Astrocyte (in vitro differentiated cells and primary cell): ENCODE measurements around the gene ZNF74. TPM values are rescaled to one million over a fixed set of nuclear protein-coding genes. Genes with fewer than 3 reads are reported as not detected.

Experiments
- DNase-seq: peaks from one replicate; pipeline ENCODE4 v3.0.0-alpha.2; 2010; ENCODE audit warnings: low read depth
- FAIRE-seq: peaks from 2 replicates; lab custom pipeline; 2011; peaks lifted over from hg19 to GRCh38; lab: Jason Lieb, UNC
- H2AFZ ChIP-seq: 2 replicates; pipeline ENCODE4 v1.6.0; 2012; ENCODE audit warnings: low read depth, low read length, inconsistent platforms
- H3K27ac ChIP-seq: 2 replicates; pipeline ENCODE4 v1.5.1; 2011; ENCODE audit warnings: low read depth, low read length, inconsistent platforms
- H3K27me3 ChIP-seq: 2 replicates; pipeline ENCODE4 v1.6.0; 2011; ENCODE audit warnings: low read length, inconsistent platforms; ENCODE audit not compliant: insufficient read depth
- H3K36me3 ChIP-seq: 2 replicates; pipeline ENCODE4 v1.5.1; 2011; ENCODE audit warnings: low read length, inconsistent platforms; ENCODE audit not compliant: insufficient read depth
- H3K4me1 ChIP-seq: 2 replicates; pipeline ENCODE4 v1.5.1; 2011; ENCODE audit warnings: low read length, inconsistent platforms; ENCODE audit not compliant: insufficient read depth
- H3K4me2 ChIP-seq: 2 replicates; pipeline ENCODE4 v1.6.0; 2012; ENCODE audit warnings: low read length, inconsistent platforms
- H3K4me3 ChIP-seq: 2 replicates; pipeline ENCODE4 v1.5.1; 2011; ENCODE audit warnings: low read depth, mild to moderate bottlenecking, low read length, inconsistent platforms; ENCODE audit not compliant: insufficient read depth
- H3K79me2 ChIP-seq: 2 replicates; pipeline ENCODE4 v1.6.0; 2012; ENCODE audit warnings: mild to moderate bottlenecking, low read length, inconsistent platforms; ENCODE audit not compliant: insufficient read depth
- H3K9ac ChIP-seq: 2 replicates; pipeline ENCODE4 v1.6.0; 2012; ENCODE audit warnings: mild to moderate bottlenecking, low read length, inconsistent platforms
- H3K9me3 ChIP-seq: 2 replicates; pipeline ENCODE4 v1.5.1; 2012; ENCODE audit warnings: low read depth, mild to moderate bottlenecking, low read length, inconsistent platforms; ENCODE audit not compliant: insufficient read depth
- H4K20me1 ChIP-seq: 2 replicates; pipeline ENCODE4 v1.6.0; 2012; ENCODE audit warnings: low read length, inconsistent platforms; ENCODE audit not compliant: insufficient read depth
- H3K27ac Mint-ChIP-seq: one replicate; pipeline ENCODE4 v1.8.0; 2021; ENCODE audit warnings: mild to moderate bottlenecking, mixed read lengths; ENCODE audit not compliant: unreplicated experiment
- H3K27me3 Mint-ChIP-seq: one replicate; pipeline ENCODE4 v1.8.0; 2021; ENCODE audit warnings: low read depth, mixed read lengths; ENCODE audit not compliant: unreplicated experiment
- H3K36me3 Mint-ChIP-seq: one replicate; pipeline ENCODE4 v1.8.0; 2021; ENCODE audit warnings: low read depth, mixed read lengths; ENCODE audit not compliant: unreplicated experiment
- H3K4me1 Mint-ChIP-seq: one replicate; pipeline ENCODE4 v1.8.0; 2021; ENCODE audit warnings: low read depth, mixed read lengths; ENCODE audit not compliant: unreplicated experiment
- H3K4me3 Mint-ChIP-seq: one replicate; pipeline ENCODE4 v1.8.0; 2021; ENCODE audit warnings: mild to moderate bottlenecking, moderate library complexity, mixed read lengths; ENCODE audit not compliant: unreplicated experiment
- H3K9me3 Mint-ChIP-seq: one replicate; pipeline ENCODE4 v1.8.0; 2021; ENCODE audit warnings: mild to moderate bottlenecking, mixed read lengths; ENCODE audit not compliant: unreplicated experiment
- CTCF ChIP-seq: IDR thresholded peaks from 2 replicates; pipeline ENCODE4 v1.5.1; 2011; ENCODE audit warnings: low read depth, mild to moderate bottlenecking, inconsistent platforms, low read length, moderate library complexity; ENCODE audit not compliant: insufficient read depth
- EZH2 ChIP-seq: IDR thresholded peaks from 2 replicates; pipeline ENCODE4 v1.6.1; 2012; ENCODE audit warnings: mild to moderate bottlenecking, low read length, inconsistent platforms; ENCODE audit not compliant: insufficient read depth
- total RNA-seq: library from RNA; stranded (reverse); gene quantifications from 2 replicates; pipeline ENCODE4 v1.2.1, GENCODE V29; 2021

Gene ZNF74
- total RNA-seq, 1 donor from 2014 or later: 14.2 TPM

GRCh38 chr22:20423008-20423905 is 29.3 kb downstream of the ZNF74 start:
- Mint-ChIP-seq H3K27ac (no peak overlapping the region), H3K9me3 (no peaks in the 10 kb centered on the region), H3K4me1 (peaks cover 2% of the 10 kb centered on the region), H3K36me3 (peaks cover 13% of the 10 kb centered on the region), H3K27me3 (peaks cover 25% of the 10 kb centered on the region), H3K4me3 (peak overlapping the region; percentile 75)
- no peak overlapping the region for H2AFZ ChIP-seq
- DNase-seq (no peak), FAIRE-seq (no peak)
- H3K9ac ChIP-seq: no peak overlapping the region
- H3K9me3 ChIP-seq: no peaks in the 10 kb centered on the region
- peaks cover 40% of the 10 kb centered on the region for H4K20me1 ChIP-seq
- TF ChIP-seq EZH2: no peak
- TF ChIP-seq CTCF: no peak
- no peaks in the 10 kb centered on the region for H3K79me2 ChIP-seq
- peaks cover 7% of the 10 kb centered on the region for H3K36me3 ChIP-seq
- no peaks in the 10 kb centered on the region for H3K27me3 ChIP-seq
- peak overlapping the region; percentile 41 for H3K4me2 ChIP-seq
- H3K4me1 ChIP-seq: peaks cover 7% of the 10 kb centered on the region
- H3K4me3 ChIP-seq: no peak overlapping the region
- no peak overlapping the region for H3K27ac ChIP-seq

DNA sequence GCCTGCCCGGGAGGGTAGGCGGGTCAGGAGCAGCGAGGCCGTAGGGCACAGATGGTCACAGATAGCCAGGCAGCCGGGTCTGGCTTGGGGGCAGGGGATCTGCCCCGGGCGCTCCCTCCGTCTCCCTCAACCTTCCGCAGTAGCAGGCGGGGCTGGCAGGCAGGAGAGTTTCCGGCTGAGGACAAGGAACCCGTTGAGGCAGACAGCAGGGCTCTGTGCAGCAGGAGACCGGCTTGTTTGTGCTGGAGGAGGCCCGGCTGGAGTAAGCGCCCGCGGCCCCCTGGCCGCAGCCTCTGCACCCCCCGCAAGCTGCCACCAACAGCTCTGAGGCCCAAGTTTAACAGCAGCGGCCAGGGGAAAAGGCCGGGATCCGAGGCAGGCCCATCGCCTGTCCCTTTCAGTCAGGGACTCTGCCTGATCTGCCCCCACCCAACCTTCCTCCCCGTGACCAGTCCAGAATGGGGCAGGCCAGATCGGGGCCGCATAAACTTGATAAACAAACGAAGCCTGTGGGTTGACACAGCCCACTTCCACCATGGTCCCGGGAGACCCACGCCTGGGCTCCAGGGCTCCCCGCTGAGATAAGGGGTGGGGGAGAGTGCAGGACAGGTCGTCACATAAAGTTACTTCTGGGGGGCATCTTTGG is 30.1 kb downstream of the ZNF74 start:
- FAIRE-seq: no peak
- H3K4me1 Mint-ChIP-seq: peaks cover 2% of the 10 kb centered on the region
- Histone ChIP-seq H4K20me1 (peaks cover 48% of the 10 kb centered on the region), H3K4me2 (no peak overlapping the region), H3K9ac (no peak overlapping the region), H3K4me3 (no peak overlapping the region), H3K36me3 (peaks cover 7% of the 10 kb centered on the region), H3K4me1 (peaks cover 7% of the 10 kb centered on the region), H3K79me2 (no peaks in the 10 kb centered on the region), H2AFZ (no peak overlapping the region), H3K9me3 (no peaks in the 10 kb centered on the region), H3K27me3 (no peaks in the 10 kb centered on the region), H3K27ac (no peak overlapping the region)
- peaks cover 30% of the 10 kb centered on the region for H3K27me3 Mint-ChIP-seq
- no peak overlapping the region for H3K4me3 Mint-ChIP-seq
- no peak for TF ChIP-seq EZH2
- TF ChIP-seq CTCF: no peak
- no peaks in the 10 kb centered on the region for H3K9me3 Mint-ChIP-seq
- H3K27ac Mint-ChIP-seq: no peak overlapping the region
- no peak for DNase-seq
- peaks cover 17% of the 10 kb centered on the region for H3K36me3 Mint-ChIP-seq
